Activated CD4-positive, alpha-beta T cell treated with anti-CD3 and anti-CD28 coated beads, Interleukin-2, amount 50 U/mL, for 24 hours (primary cell): ENCODE results near the gene DCLK3.

Source experiments
- DNase-seq, 2 donors: peaks; one replicate each; pipeline ENCODE4 v3.0.0-alpha.2; 2020; ENCODE audit warnings: low read depth in 1 of 2, low spot score in 1 of 2

Gene DCLK3

GRCh38 chr3:36709826-36710365, 54.5 kb downstream of the DCLK3 start:
- no peak for DNase-seq

GRCh38 chr3:36709281-36709680, 55.1 kb downstream of the DCLK3 start:
- no peak for DNase-seq

GRCh38 chr3:36707623-36708409, 56.5 kb downstream of the DCLK3 start:
- no peak for DNase-seq

- DNase-seq, result no peak
Measured at GRCh38 chr3:36705015-36705414, 59.3 kb downstream of the DCLK3 start.

GRCh38 chr3:36704280-36704679, 60.1 kb downstream of the DCLK3 start:
- DNase-seq, result no peak

- DNase-seq, result no peak
Measured at GRCh38 chr3:36701249-36701572, 63.1 kb downstream of the DCLK3 start.

GRCh38 chr3:36700537-36701248, 63.7 kb downstream of the DCLK3 start:
- peak in 1 of 2 donors; percentile 11 for DNase-seq

- no peak for DNase-seq
Measured at GRCh38 chr3:36698314-36698713, 66.0 kb downstream of the DCLK3 start.

GRCh38 chr3:36697229-36698001, 66.9 kb downstream of the DCLK3 start:
- no peak for DNase-seq

- no peak for DNase-seq
Measured at GRCh38 chr3:36696799-36697198, 67.6 kb downstream of the DCLK3 start.

GRCh38 chr3:36695769-36696137, 68.6 kb downstream of the DCLK3 start:
- DNase-seq, result no peak

- DNase-seq, result no peak
Measured at GRCh38 chr3:36695113-36695768, 69.1 kb downstream of the DCLK3 start.

GRCh38 chr3:36693670-36694069, 70.7 kb downstream of the DCLK3 start:
- DNase-seq, result no peak

- no peak for DNase-seq
Measured at GRCh38 chr3:36689560-36689959, 74.8 kb downstream of the DCLK3 start.

- DNase-seq, result no peak
Measured at GRCh38 chr3:36688815-36689214, 75.5 kb downstream of the DCLK3 start.

- no peak for DNase-seq
Measured at GRCh38 chr3:36686516-36686915, 77.8 kb downstream of the DCLK3 start.

GRCh38 chr3:36681867-36682266, 82.5 kb downstream of the DCLK3 start:
- DNase-seq, result no peak

- no peak for DNase-seq
Measured at GRCh38 chr3:36680952-36681351, 83.4 kb downstream of the DCLK3 start.

- DNase-seq, result no peak
Measured at GRCh38 chr3:36679384-36680200, 84.8 kb downstream of the DCLK3 start.

GRCh38 chr3:36678216-36679013, 85.9 kb downstream of the DCLK3 start:
- no peak for DNase-seq
